ENCODE results near the gene XXYLT1. TPM values are rescaled to one million over a fixed set of nuclear protein-coding genes. Genes with fewer than 3 reads are reported as not detected.

Gene XXYLT1
- total RNA-seq, 1 experiment from 2014 or later: 43.7 TPM

GRCh38 chr3:195208631-195209030 lies 62.3 kb downstream of the XXYLT1 start:
- no peaks in the 10 kb centered on the region for H3K27me3 ChIP-seq
- DNase-seq: no peak
- peaks cover 8% of the 10 kb centered on the region; the same call in 1 of the 2 replicates for H3K36me3 ChIP-seq
- no peaks in the 10 kb centered on the region for H3K9me3 ChIP-seq
- no peak overlapping the region for H3K4me3 ChIP-seq

- H3K36me3 ChIP-seq: peaks cover 6% of the 10 kb centered on the region; the same call in 1 of the 2 replicates
- no peak overlapping the region for H3K4me3 ChIP-seq
- no peak for DNase-seq
- H3K27me3 ChIP-seq: no peaks in the 10 kb centered on the region
- H3K9me3 ChIP-seq: no peaks in the 10 kb centered on the region
Observed at GRCh38 chr3:195208183-195208582, 62.8 kb downstream of the XXYLT1 start.

DNA sequence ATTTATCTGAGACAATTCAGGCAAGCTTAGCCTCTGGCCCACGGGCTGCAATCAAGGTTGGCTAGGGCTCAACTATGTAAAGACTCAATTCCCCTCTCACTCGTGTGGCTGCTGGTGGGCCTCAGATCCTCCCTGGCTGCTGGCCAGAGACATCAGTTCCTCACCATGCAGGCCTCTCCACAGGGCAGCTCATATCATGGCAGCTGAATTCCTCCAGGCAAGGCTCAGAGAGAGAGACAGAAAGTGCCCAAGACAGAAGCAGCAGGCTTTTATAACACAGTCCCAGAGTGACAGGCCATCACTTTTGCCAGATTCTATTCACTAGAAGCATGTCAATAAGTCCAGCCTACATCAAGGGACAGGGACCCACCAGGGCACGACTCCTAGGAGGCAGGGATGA lies 63.2 kb downstream of the XXYLT1 start:
- peaks cover 6% of the 10 kb centered on the region; the same call in 1 of the 2 replicates for H3K36me3 ChIP-seq
- no peak overlapping the region for H3K4me3 ChIP-seq
- no peaks in the 10 kb centered on the region for H3K27me3 ChIP-seq
- DNase-seq: no peak
- H3K9me3 ChIP-seq: no peaks in the 10 kb centered on the region

- no peak for DNase-seq
- H3K36me3 ChIP-seq: peaks cover 6% of the 10 kb centered on the region; the same call in 1 of the 2 replicates
Observed at GRCh38 chr3:195207056-195207455, 63.9 kb downstream of the XXYLT1 start.

GRCh38 chr3:195204360-195205163 lies 66.4 kb downstream of the XXYLT1 start:
- DNase-seq: no peak

More at GRCh38 chr3:195207056-195207455, 63.9 kb downstream of the XXYLT1 start:
- no peak overlapping the region for H3K4me3 ChIP-seq
- H3K27me3 ChIP-seq: no peaks in the 10 kb centered on the region
- no peaks in the 10 kb centered on the region for H3K9me3 ChIP-seq

DNA sequence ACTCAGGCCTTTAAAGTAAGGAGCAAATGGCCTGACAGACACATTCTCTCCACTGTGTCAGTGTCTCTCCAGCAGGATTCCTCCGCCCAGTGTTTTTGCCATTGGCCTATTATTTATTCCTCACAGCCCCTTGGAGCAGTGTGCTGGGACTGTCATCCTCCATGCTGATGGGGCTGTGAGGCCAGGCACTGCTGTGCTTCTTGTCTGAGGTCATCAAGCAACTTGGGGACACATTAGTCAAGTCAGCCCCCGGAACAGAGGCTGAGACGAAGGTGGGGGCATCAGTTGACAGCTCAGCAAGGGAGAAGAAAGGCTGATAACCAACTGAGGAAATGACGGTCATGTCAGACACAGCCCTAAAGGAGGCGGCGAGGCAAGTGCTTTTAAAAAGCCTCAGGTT lies 67.4 kb downstream of the XXYLT1 start:
- H3K4me3 ChIP-seq: no peak overlapping the region
- DNase-seq: no peak
- H3K27me3 ChIP-seq: no peaks in the 10 kb centered on the region
- H3K36me3 ChIP-seq: peaks cover 8% of the 10 kb centered on the region; the same call in 1 of the 2 replicates
- no peaks in the 10 kb centered on the region for H3K9me3 ChIP-seq

More at GRCh38 chr3:195204360-195205163, 66.4 kb downstream of the XXYLT1 start:
- Histone ChIP-seq H3K4me3 (no peak overlapping the region), H3K9me3 (no peaks in the 10 kb centered on the region), H3K36me3 (peaks cover 8% of the 10 kb centered on the region; the same call in 1 of the 2 replicates), H3K27me3 (no peaks in the 10 kb centered on the region)

DNA sequence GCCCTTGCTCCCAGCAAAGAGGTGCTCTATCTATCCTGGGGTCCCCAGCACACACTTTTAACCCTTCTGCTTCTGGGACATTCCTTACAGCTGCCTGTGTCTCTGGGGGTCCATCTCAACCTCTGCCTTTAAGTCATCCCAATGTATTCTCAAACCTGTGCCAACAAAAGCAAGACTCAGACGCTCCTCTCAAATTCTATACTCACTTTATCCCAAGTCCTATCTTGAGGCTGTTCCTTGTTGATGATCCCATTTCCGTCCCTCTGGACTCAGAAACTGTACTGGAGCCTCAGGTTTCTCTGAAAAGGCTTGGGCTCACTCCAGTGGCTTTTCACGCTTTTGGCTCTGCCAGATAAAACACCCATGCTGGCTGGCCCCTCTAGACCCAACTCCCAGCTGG lies 69.7 kb downstream of the XXYLT1 start:
- Histone ChIP-seq H3K4me3 (no peak overlapping the region), H3K27me3 (no peaks in the 10 kb centered on the region), H3K36me3 (peaks cover 5% of the 10 kb centered on the region; the same call in 1 of the 2 replicates), H3K9me3 (no peaks in the 10 kb centered on the region)
- DNase-seq: no peak

- peak; percentile 77 for DNase-seq
- Histone ChIP-seq H3K27me3 (no peaks in the 10 kb centered on the region), H3K36me3 (0 out of 2 replicates have a peak, but pooled peaks cover 2% of the 10 kb centered on the region), H3K4me3 (no peak overlapping the region), H3K9me3 (no peaks in the 10 kb centered on the region)
Observed at GRCh38 chr3:195200010-195200822, 70.7 kb downstream of the XXYLT1 start.

DNA sequence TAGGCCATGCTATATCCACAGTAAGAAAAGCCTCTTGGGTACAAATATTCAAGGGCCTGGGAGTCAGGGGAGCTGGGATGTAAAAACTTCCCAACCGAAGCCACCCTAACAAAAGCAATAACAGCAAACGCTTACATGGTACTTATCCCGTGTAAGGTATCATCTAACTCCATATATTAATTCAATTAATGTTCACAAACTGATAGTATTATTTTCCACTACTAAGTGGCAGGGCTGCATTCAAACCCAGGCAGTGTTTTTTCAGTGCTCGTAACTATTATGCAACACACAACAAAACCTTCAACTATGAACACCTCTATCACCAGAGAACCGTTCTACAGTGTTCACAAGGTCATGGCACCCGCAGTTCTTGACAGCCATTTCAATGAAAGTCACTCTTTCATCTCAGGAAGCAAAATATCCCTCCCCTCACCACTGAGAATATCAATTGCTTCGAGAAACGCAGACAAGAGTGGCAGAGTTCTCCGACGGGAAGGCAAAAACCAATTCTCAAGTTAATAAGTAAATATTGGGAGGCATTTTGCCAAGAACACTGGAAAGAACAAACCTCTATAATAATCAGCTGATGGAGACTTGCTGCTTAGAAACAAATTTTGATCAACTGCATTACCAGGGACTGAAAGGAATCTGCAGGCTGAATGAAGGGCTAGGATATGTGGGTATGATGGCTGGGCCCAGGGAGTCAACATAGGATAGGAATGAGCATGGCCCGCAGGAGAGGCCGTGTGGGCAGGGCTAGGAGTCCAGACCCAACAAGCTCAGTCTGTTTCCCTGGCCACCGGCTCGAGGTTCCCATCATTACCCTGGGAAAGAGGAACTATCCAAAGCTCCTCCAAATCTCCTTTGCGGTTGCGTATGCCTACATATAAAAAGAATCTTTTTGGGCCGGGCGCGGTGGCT lies 72.3 kb downstream of the XXYLT1 start:
- 0 out of 2 replicates have a peak, but pooled peaks cover 2% of the 10 kb centered on the region for H3K36me3 ChIP-seq
- H3K27me3 ChIP-seq: no peaks in the 10 kb centered on the region
- no peak for DNase-seq
- H3K9me3 ChIP-seq: no peaks in the 10 kb centered on the region
- H3K4me3 ChIP-seq: no peak overlapping the region

GRCh38 chr3:195197765-195198425 lies 73.1 kb downstream of the XXYLT1 start:
- Histone ChIP-seq H3K4me3 (no peak overlapping the region), H3K27me3 (no peaks in the 10 kb centered on the region), H3K9me3 (no peaks in the 10 kb centered on the region), H3K36me3 (0 out of 2 replicates have a peak, but pooled peaks cover 2% of the 10 kb centered on the region)
- DNase-seq: no peak

DNA sequence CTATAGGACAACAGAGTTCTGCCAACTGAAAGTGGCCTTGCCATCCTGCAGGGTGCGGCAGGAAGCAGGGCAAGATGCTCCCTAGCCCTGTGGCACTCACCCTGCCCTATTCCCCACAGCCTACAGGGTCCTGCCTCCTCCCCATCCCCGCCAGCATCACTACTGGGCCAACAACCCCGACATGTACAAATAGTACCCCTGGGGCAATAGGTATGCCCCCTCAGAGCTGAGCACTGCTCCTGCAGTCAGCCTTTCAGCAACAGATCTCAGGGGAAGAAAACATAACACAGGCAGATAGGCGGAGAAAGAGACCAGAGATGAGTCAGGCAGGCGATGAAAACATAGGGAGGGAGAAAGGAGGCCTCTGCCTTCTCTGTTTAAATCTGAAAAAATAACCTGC lies 74.7 kb downstream of the XXYLT1 start:
- DNase-seq: no peak
- Histone ChIP-seq H3K27me3 (no peaks in the 10 kb centered on the region), H3K9me3 (peaks cover 9% of the 10 kb centered on the region), H3K4me3 (no peak overlapping the region), H3K36me3 (peaks cover 2% of the 10 kb centered on the region; the same call in 1 of the 2 replicates)

GRCh38 chr3:195195321-195196209 lies 75.4 kb downstream of the XXYLT1 start:
- Histone ChIP-seq H3K9me3 (peaks cover 11% of the 10 kb centered on the region), H3K27me3 (no peaks in the 10 kb centered on the region), H3K36me3 (peaks cover 2% of the 10 kb centered on the region; the same call in 1 of the 2 replicates), H3K4me3 (no peak overlapping the region)
- DNase-seq: no peak

DNA sequence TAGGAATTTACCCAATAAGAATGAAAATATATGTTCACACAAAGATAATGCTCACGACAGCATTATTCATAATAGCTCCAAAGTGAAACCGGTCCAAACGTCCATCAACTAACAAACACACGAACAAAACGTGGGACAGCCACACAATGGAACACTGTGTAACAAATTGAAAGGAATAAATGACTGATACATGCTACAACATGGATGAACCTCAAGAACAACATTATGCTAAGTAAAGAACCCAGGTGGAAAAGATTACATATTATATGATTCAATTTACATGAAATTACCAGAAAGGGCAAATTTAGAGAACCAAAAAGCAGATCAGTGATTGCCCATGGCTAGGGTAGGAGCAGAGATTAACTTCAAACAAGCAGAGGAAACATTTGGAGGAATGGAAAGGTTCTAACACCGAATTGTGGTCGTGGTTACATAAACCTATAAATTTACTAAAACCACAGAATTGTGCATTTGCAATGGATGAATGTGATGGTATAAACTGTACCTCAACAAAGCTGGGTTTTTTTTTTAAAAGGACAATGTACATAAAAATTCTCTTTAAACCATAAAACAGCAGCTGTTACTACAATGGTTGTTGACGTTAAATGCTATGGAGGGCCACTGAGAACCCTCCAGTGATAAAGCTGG lies 76.3 kb downstream of the XXYLT1 start:
- no peak for DNase-seq
- Histone ChIP-seq H3K9me3 (peaks cover 11% of the 10 kb centered on the region), H3K4me3 (peak overlapping the region; percentile 33), H3K27me3 (no peaks in the 10 kb centered on the region), H3K36me3 (peaks cover 1% of the 10 kb centered on the region; the same call in 1 of the 2 replicates)

GRCh38 chr3:195191580-195191979 lies 79.4 kb downstream of the XXYLT1 start:
- no peak for DNase-seq
- no peaks in the 10 kb centered on the region; the same call in 1 of the 2 replicates for H3K36me3 ChIP-seq
- no peak overlapping the region for H3K4me3 ChIP-seq
- no peaks in the 10 kb centered on the region for H3K27me3 ChIP-seq
- H3K9me3 ChIP-seq: peaks cover 11% of the 10 kb centered on the region
